HepG2 (cell line): Measurements from ENCODE around the gene TGFBRAP1. TPM values are rescaled to one million over a fixed set of nuclear protein-coding genes. Genes with fewer than 3 reads are reported as not detected.

Experiments used
- AGO2 ChIP-seq: fragments of 200-400 bp; formaldehyde crosslinking; optimal IDR thresholded peaks from 2 replicates; pipeline ENCODE3; 2017; ENCODE audit warnings: mild to moderate bottlenecking, low read depth, low read length, moderate library complexity
- CC2D1A ChIP-seq: sonication (generic); formaldehyde crosslinking; IDR thresholded peaks from 2 replicates; pipeline ENCODE4 v1.8.1; 2023; ENCODE audit warnings: mild to moderate bottlenecking, missing genetic modification reagents
- EP300 ChIP-seq, 3 experiments: sonication (generic) in 1 of 3; formaldehyde crosslinking in 1 of 3; IDR thresholded peaks; 2 replicates each; pipeline versions ENCODE4 v1.5.1 to v1.6.1; 2011 to 2020; ENCODE audit warnings: low read depth in 2 of 3, low read length in 2 of 3, borderline replicate concordance in 1 of 3, improper control_type of control experiment in 1 of 3, mild to moderate bottlenecking in 1 of 3, missing genetic modification reagents in 1 of 3, moderate library complexity in 1 of 3
- GABPB1 ChIP-seq: IDR thresholded peaks from 2 replicates; pipeline ENCODE4 v1.6.1; 2016; ENCODE audit warnings: mild to moderate bottlenecking, missing genetic modification reagents, moderate library complexity, missing compliant biosample characterization
- KDM4B ChIP-seq: sonication (generic); formaldehyde crosslinking; IDR thresholded peaks from 2 replicates; pipeline ENCODE4 v1.4.0; 2020; ENCODE audit warnings: missing genetic modification reagents
- MIER2 ChIP-seq: IDR thresholded peaks from 2 replicates; pipeline ENCODE4 v1.6.1; 2016; ENCODE audit warnings: missing biosample characterization, missing genetic modification reagents
- MTF2 ChIP-seq: sonication (generic); formaldehyde crosslinking; IDR thresholded peaks from 2 replicates; pipeline ENCODE4 v1.5.0; 2020; ENCODE audit warnings: missing genetic modification reagents, borderline replicate concordance
- NBN ChIP-seq: fragments of 450-650 bp; conservative IDR thresholded peaks from 2 replicates; pipeline ENCODE4 v1.6.1; 2017
- NR2F2 ChIP-seq: IDR thresholded peaks from 2 replicates; pipeline ENCODE4 v1.6.1; 2012; ENCODE audit warnings: low read depth, inconsistent platforms, borderline replicate concordance
- POLR2A ChIP-seq, 2 experiments: IDR thresholded peaks; 2 replicates each; pipeline ENCODE4 v1.6.1; 2011; ENCODE audit warnings: low read depth in 2 of 2, low read length in 2 of 2, mild to moderate bottlenecking in 1 of 2, moderate library complexity in 1 of 2; ENCODE audit not compliant: insufficient read depth in 1 of 2
- RFXANK ChIP-seq: IDR thresholded peaks from 2 replicates; pipeline ENCODE4 v1.6.1; 2016
- SOX5 ChIP-seq: IDR thresholded peaks from 2 replicates; pipeline ENCODE4 v1.6.1; 2016; ENCODE audit warnings: borderline replicate concordance
- SSRP1 ChIP-seq: IDR thresholded peaks from 2 replicates; pipeline ENCODE4 v1.6.1; 2016; ENCODE audit warnings: control low read depth
- ZIK1 ChIP-seq: sonication (generic); formaldehyde crosslinking; IDR thresholded peaks from 2 replicates; pipeline ENCODE4 v1.5.0; 2020; ENCODE audit warnings: mild to moderate bottlenecking, low read depth, missing genetic modification reagents, borderline replicate concordance
- ZZZ3 ChIP-seq: sonication (generic); formaldehyde crosslinking; IDR thresholded peaks from 2 replicates; pipeline ENCODE4 v1.4.0; 2020; ENCODE audit warnings: missing genetic modification reagents, mild to moderate bottlenecking, borderline replicate concordance
- polyA plus RNA-seq, 8 experiments: library from polyadenylated mRNA; depleted of rRNA in 3 of 8; stranded (reverse) in 7 of 8; unstranded in 1 of 8; fragments of >200 nt; fragmentation: Illumina TruSeq in 4 of 8; extraction: Trizol in 4 of 8; gene quantifications; 2 replicates each; pipeline versions ENCODE4 v1.2.1 to v1.2.3, GENCODE V29; 2011 to 2016; ENCODE audit warnings: low read depth in 4 of 8, missing spikeins in 1 of 8, mixed read lengths in 1 of 8; ENCODE audit not compliant: insufficient read depth in 1 of 8
- total RNA-seq, 5 experiments: library from RNA; depleted of rRNA; stranded (reverse); fragments of >200 nt; fragmentation: Illumina TruSeq; extraction: Trizol; gene quantifications; 2 replicates each; pipeline ENCODE4 v1.2.3, GENCODE V29; 2016; ENCODE audit warnings: low read depth in 1 of 5
- TF ChIP-seq, protein P1 (sequence below): sonication (generic); formaldehyde crosslinking; IDR thresholded peaks from 2 replicates; pipeline ENCODE4 v1.5.1; 2020; ENCODE audit warnings: missing genetic modification reagents, mild to moderate bottlenecking, borderline replicate concordance
- TF ChIP-seq, protein P2 (sequence below): sonication (generic); formaldehyde crosslinking; IDR thresholded peaks from 2 replicates; pipeline ENCODE4 v1.8.1; 2023; ENCODE audit warnings: mild to moderate bottlenecking, missing genetic modification reagents
- TF ChIP-seq, protein P3 (sequence below): sonication (generic); formaldehyde crosslinking; IDR thresholded peaks from 2 replicates; pipeline ENCODE4 v1.4.0; 2020; ENCODE audit warnings: mild to moderate bottlenecking, missing genetic modification reagents
- TF ChIP-seq, protein P4 (sequence below): sonication (generic); formaldehyde crosslinking; IDR thresholded peaks from 2 replicates; pipeline ENCODE4 v1.8.0; 2022; ENCODE audit warnings: missing genetic modification reagents, mild to moderate bottlenecking, inconsistent platforms, borderline replicate concordance
- TF ChIP-seq, protein P5 (sequence below): sonication (generic); formaldehyde crosslinking; IDR thresholded peaks from 2 replicates; pipeline ENCODE4 v1.4.0; 2020; ENCODE audit warnings: missing genetic modification reagents
- TF ChIP-seq, protein P6 (sequence below): sonication (generic); formaldehyde crosslinking; IDR thresholded peaks from 2 replicates; pipeline ENCODE4 v1.9.0; 2022; ENCODE audit warnings: low read depth, missing genetic modification reagents

TGFBRAP1 gene
- total and polyA plus RNA-seq, 2 of the 13 experiments (the other 11 are each of a cell fraction or from before 2014, with no cell fraction given), result 12.7 to 22.9 TPM

DNA sequence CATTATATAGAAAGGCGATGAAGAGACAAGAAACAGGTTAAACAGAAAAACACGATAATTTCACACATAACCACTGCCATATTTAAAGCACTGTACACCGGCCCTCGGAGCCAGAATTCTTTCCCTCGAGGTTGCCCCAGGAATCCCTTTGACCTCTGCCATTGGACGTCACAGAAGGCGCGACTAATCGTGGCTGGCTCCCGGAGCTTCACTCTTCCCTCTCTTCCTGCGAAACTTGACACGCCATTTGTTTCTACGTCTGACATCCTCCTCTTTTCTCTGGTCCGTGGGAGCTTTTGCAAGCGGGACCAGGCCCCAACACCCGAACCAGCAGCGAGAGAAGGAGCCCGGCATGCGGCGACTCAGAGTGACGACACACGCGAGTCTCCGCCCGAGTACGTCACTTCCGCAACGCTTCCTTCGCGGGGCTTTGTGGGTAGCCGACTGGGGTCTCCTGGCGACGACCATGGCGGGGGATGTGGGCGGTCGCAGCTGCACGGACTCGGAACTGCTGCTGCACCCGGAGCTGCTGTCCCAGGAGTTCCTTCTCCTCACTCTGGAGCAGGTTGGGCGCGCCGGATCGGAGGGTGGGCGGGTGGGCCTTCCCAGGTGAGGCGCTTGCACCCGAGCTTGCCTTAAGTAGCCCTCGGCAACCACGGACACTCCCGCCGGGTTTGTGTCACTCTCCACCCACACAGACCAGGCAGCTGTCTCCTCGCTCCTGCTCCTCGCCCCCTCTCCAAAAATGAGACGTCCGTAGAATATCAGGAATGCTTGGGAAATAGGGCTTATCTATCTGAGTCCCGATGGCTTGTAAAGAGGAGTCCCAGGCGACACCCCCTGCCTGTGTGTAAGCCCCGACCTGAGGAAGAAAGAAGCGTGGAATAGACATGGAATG lies 7.8 kb upstream of the TGFBRAP1 start, which contains the start of gene C2orf49 (continued):
- TF ChIP-seq, protein P1, sequence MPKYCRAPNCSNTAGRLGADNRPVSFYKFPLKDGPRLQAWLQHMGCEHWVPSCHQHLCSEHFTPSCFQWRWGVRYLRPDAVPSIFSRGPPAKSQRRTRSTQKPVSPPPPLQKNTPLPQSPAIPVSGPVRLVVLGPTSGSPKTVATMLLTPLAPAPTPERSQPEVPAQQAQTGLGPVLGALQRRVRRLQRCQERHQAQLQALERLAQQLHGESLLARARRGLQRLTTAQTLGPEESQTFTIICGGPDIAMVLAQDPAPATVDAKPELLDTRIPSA (CRISPR knock-in tag), result no peak
- TF ChIP-seq, protein P2, sequence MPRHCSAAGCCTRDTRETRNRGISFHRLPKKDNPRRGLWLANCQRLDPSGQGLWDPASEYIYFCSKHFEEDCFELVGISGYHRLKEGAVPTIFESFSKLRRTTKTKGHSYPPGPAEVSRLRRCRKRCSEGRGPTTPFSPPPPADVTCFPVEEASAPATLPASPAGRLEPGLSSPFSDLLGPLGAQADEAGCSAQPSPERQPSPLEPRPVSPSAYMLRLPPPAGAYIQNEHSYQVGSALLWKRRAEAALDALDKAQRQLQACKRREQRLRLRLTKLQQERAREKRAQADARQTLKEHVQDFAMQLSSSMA (CRISPR knock-in tag), result no peak
- TF ChIP-seq, protein P3, sequence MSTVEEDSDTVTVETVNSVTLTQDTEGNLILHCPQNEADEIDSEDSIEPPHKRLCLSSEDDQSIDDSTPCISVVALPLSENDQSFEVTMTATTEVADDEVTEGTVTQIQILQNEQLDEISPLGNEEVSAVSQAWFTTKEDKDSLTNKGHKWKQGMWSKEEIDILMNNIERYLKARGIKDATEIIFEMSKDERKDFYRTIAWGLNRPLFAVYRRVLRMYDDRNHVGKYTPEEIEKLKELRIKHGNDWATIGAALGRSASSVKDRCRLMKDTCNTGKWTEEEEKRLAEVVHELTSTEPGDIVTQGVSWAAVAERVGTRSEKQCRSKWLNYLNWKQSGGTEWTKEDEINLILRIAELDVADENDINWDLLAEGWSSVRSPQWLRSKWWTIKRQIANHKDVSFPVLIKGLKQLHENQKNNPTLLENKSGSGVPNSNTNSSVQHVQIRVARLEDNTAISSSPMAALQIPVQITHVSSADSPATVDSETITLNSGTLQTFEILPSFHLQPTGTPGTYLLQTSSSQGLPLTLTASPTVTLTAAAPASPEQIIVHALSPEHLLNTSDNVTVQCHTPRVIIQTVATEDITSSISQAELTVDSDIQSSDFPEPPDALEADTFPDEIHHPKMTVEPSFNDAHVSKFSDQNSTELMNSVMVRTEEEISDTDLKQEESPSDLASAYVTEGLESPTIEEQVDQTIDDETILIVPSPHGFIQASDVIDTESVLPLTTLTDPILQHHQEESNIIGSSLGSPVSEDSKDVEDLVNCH (CRISPR knock-in tag), result no peak
- TF ChIP-seq MIER2 (no peak), EP300 (IDR thresholded peaks at IDR 0.05; ENCODE audit: low read depth in 2 of 2, low read length in 2 of 2) (peak in 1 of 2 experiments; percentile 68; a peak in 2 of 4 replicates), EP300 (CRISPR knock-in tag; IDR thresholded peaks at IDR 0.05; ENCODE audit: borderline replicate concordance) (0 out of 2 replicates have a peak, but pooled peaks have one; percentile 31), NBN (no peak), GABPB1 (CRISPR knock-in tag) (peak; percentile 98), NR2F2 (peak; percentile 86), ZIK1 (no peak), MTF2 (CRISPR knock-in tag) (no peak), CC2D1A (CRISPR knock-in tag) (no peak), ZZZ3 (peak; percentile 73; the same call in 1 of the 2 replicates), POLR2A (IDR thresholded peaks at IDR 0.05; ENCODE audit: insufficient read depth in 1 of 2, low read depth in 2 of 2, low read length in 2 of 2) (peak; percentile 85 to 88), SOX5 (CRISPR knock-in tag) (no peak), KDM4B (CRISPR knock-in tag) (peak; percentile 21; the same call in 1 of the 2 replicates), AGO2 (no peak), RFXANK (peak; percentile 70), SSRP1 (CRISPR knock-in tag) (no peak)
- TF ChIP-seq, protein P4, sequence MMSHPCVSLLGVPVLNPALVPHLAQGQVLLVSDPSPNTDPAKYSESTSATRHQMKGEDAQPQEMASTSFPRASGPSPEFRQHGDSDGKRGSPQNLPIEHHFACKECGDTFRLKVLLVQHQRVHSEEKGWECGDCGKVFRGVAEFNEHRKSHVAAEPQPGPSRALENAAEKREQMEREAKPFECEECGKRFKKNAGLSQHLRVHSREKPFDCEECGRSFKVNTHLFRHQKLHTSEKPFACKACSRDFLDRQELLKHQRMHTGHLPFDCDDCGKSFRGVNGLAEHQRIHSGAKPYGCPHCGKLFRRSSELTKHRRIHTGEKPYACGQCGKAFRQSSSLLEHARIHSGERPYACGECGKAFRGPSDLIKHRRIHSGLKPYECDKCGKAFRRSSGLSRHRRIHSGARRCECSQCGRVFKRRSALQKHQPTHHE (CRISPR knock-in tag), result 0 out of 2 replicates have a peak, but pooled peaks have one; percentile 34
- TF ChIP-seq, protein P5, sequence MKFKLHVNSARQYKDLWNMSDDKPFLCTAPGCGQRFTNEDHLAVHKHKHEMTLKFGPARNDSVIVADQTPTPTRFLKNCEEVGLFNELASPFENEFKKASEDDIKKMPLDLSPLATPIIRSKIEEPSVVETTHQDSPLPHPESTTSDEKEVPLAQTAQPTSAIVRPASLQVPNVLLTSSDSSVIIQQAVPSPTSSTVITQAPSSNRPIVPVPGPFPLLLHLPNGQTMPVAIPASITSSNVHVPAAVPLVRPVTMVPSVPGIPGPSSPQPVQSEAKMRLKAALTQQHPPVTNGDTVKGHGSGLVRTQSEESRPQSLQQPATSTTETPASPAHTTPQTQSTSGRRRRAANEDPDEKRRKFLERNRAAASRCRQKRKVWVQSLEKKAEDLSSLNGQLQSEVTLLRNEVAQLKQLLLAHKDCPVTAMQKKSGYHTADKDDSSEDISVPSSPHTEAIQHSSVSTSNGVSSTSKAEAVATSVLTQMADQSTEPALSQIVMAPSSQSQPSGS, result peak; percentile 62; the same call in 1 of the 2 replicates
- TF ChIP-seq, protein P6, sequence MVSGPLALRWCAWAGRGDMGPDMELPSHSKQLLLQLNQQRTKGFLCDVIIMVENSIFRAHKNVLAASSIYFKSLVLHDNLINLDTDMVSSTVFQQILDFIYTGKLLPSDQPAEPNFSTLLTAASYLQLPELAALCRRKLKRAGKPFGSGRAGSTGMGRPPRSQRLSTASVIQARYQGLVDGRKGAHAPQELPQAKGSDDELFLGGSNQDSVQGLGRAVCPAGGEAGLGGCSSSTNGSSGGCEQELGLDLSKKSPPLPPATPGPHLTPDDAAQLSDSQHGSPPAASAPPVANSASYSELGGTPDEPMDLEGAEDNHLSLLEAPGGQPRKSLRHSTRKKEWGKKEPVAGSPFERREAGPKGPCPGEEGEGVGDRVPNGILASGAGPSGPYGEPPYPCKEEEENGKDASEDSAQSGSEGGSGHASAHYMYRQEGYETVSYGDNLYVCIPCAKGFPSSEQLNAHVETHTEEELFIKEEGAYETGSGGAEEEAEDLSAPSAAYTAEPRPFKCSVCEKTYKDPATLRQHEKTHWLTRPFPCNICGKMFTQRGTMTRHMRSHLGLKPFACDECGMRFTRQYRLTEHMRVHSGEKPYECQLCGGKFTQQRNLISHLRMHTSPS (CRISPR knock-in tag), result no peak
